GM23338 (cell line): ENCODE results near the gene GAK.

Experiments used
- CTCF ChIP-seq, 2 experiments: fragments of 200-600 bp in 1 of 2; sonication (generic) in 1 of 2; conservative IDR thresholded peaks; 2 replicates each; pipeline versions ENCODE4 v1.5.1 to v1.6.1; 2016 to 2017; ENCODE audit warnings: antibody characterized with exemption in 2 of 2, low read depth in 2 of 2, mild to moderate bottlenecking in 2 of 2, moderate library complexity in 1 of 2
- EZH2 ChIP-seq: fragments of 200-600 bp; sonication (generic); IDR thresholded peaks from one replicate; pipeline ENCODE4 v1.8.0; 2017; ENCODE audit warnings: antibody characterized with exemption, mild to moderate bottlenecking, low read depth; ENCODE audit not compliant: unreplicated experiment
- EZH2phosphoT487 ChIP-seq: fragments of 200-600 bp; sonication (generic); IDR thresholded peaks from one replicate; pipeline ENCODE4 v1.8.1; 2018; ENCODE audit warnings: antibody characterized with exemption; ENCODE audit not compliant: unreplicated experiment
- REST ChIP-seq: IDR thresholded peaks from one replicate; pipeline ENCODE4 v1.6.1; 2018; ENCODE audit warnings: antibody characterized with exemption; ENCODE audit not compliant: unreplicated experiment
- TF ChIP-seq, protein P1 (sequence below): fragments of 250-450 bp; sonication (Bioruptor Pico); IDR thresholded peaks from 2 replicates; pipeline ENCODE4 v1.5.0; 2020; ENCODE audit warnings: mild to moderate bottlenecking, moderate library complexity

DNA sequence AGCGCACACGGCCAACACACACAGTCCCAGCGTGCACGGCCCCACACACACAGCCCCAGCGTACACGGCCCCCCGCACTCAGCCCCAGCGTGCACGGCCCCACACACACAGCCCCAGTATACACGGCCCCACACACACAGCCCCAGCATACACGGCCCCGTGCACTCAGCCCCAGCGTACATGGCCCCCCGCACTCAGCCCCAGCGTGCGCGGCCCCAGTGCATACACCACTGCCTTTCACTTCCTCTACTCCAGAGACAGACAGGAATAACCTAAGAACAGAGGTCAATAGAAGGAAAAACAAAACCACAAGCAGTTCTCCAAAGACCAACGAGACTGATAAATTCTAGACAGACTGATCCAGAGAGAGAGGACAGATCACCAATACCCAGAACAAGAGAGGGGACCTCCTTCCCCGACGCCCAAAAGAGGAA lies 17.1 kb downstream of the GAK start:
- no peak for TF ChIP-seq CTCF (conservative IDR thresholded peaks at IDR 0.05; ENCODE audit: low read depth in 2 of 2)
- TF ChIP-seq, protein P1, sequence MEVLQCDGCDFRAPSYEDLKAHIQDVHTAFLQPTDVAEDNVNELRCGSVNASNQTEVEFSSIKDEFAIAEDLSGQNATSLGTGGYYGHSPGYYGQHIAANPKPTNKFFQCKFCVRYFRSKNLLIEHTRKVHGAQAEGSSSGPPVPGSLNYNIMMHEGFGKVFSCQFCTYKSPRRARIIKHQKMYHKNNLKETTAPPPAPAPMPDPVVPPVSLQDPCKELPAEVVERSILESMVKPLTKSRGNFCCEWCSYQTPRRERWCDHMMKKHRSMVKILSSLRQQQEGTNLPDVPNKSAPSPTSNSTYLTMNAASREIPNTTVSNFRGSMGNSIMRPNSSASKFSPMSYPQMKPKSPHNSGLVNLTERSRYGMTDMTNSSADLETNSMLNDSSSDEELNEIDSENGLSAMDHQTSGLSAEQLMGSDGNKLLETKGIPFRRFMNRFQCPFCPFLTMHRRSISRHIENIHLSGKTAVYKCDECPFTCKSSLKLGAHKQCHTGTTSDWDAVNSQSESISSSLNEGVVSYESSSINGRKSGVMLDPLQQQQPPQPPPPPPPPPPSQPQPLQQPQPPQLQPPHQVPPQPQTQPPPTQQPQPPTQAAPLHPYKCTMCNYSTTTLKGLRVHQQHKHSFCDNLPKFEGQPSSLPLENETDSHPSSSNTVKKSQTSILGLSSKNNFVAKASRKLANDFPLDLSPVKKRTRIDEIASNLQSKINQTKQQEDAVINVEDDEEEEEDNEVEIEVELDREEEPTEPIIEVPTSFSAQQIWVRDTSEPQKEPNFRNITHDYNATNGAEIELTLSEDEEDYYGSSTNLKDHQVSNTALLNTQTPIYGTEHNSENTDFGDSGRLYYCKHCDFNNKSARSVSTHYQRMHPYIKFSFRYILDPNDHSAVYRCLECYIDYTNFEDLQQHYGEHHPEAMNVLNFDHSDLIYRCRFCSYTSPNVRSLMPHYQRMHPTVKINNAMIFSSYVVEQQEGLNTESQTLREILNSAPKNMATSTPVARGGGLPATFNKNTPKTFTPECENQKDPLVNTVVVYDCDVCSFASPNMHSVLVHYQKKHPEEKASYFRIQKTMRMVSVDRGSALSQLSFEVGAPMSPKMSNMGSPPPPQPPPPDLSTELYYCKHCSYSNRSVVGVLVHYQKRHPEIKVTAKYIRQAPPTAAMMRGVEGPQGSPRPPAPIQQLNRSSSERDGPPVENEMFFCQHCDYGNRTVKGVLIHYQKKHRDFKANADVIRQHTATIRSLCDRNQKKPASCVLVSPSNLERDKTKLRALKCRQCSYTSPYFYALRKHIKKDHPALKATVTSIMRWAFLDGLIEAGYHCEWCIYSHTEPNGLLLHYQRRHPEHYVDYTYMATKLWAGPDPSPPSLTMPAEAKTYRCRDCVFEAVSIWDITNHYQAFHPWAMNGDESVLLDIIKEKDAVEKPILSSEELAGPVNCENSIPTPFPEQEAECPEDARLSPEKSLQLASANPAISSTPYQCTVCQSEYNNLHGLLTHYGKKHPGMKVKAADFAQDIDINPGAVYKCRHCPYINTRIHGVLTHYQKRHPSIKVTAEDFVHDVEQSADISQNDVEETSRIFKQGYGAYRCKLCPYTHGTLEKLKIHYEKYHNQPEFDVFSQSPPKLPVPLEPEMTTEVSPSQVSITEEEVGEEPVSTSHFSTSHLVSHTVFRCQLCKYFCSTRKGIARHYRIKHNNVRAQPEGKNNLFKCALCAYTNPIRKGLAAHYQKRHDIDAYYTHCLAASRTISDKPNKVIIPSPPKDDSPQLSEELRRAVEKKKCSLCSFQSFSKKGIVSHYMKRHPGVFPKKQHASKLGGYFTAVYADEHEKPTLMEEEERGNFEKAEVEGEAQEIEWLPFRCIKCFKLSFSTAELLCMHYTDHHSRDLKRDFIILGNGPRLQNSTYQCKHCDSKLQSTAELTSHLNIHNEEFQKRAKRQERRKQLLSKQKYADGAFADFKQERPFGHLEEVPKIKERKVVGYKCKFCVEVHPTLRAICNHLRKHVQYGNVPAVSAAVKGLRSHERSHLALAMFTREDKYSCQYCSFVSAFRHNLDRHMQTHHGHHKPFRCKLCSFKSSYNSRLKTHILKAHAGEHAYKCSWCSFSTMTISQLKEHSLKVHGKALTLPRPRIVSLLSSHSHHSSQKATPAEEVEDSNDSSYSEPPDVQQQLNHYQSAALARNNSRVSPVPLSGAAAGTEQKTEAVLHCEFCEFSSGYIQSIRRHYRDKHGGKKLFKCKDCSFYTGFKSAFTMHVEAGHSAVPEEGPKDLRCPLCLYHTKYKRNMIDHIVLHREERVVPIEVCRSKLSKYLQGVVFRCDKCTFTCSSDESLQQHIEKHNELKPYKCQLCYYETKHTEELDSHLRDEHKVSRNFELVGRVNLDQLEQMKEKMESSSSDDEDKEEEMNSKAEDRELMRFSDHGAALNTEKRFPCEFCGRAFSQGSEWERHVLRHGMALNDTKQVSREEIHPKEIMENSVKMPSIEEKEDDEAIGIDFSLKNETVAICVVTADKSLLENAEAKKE (CRISPR knock-in tag), result no peak
- no peak for TF ChIP-seq EZH2phosphoT487
- no peak for TF ChIP-seq EZH2
- no peak for TF ChIP-seq REST
